Tibial nerve (tissue), 4 donors: ENCODE data around the gene PRDX3. TPM values are rescaled to one million over a fixed set of nuclear protein-coding genes. Genes with fewer than 3 reads are reported as not detected.
A peak's percentile ranks its signal among the peaks of the same experiment; 100 is the strongest.
"Not testable (repeated sequence)": the region's sequence is repeated elsewhere in the genome, so short reads cannot be mapped to it uniquely, and the experiment has no call there.

Experiments used
- DNase-seq, 2 donors: peaks; one replicate each; pipeline ENCODE4 v3.0.0-alpha.2; 2019; ENCODE audit warnings: low spot score in 2 of 2
- H3K27ac ChIP-seq, 4 donors: fragments of 200-600 bp; sonication (generic) in 3 of 4; one replicate each; pipeline ENCODE4 v1.5.1; 2017 to 2019; ENCODE audit warnings: mild to moderate bottlenecking in 1 of 4
- H3K27me3 ChIP-seq, 2 donors: fragments of 200-600 bp; sonication (generic) in 1 of 2; one replicate each; pipeline versions ENCODE4 v1.5.1 to v1.6.0; 2017 to 2019
- H3K36me3 ChIP-seq, 3 donors: fragments of 200-600 bp; sonication (generic); one replicate each; pipeline ENCODE4 v1.5.1; 2018 to 2019
- H3K4me1 ChIP-seq, 4 donors: fragments of 200-600 bp; sonication (generic) in 3 of 4; one replicate each; pipeline ENCODE4 v1.5.1; 2017 to 2019
- H3K4me3 ChIP-seq, 4 donors: fragments of 200-600 bp; sonication (generic) in 3 of 4; one replicate each; pipeline ENCODE4 v1.5.1; 2017 to 2019; ENCODE audit warnings: mild to moderate bottlenecking in 1 of 4, moderate library complexity in 1 of 4
- H3K9me3 ChIP-seq, 4 donors: fragments of 200-600 bp; sonication (generic) in 3 of 4; one replicate each; pipeline ENCODE4 v1.5.1; 2017 to 2019
- CTCF ChIP-seq, 5 experiments: fragments of 200-600 bp in 3 of 5; fragments of 450-650 bp in 2 of 5; sonication (generic) in 3 of 5; IDR thresholded peaks; one replicate each; pipeline ENCODE4 v1.5.1; 2016 to 2019; ENCODE audit warnings: antibody characterized with exemption in 5 of 5, mild to moderate bottlenecking in 3 of 5, moderate library complexity in 2 of 5
- EP300 ChIP-seq, 2 donors: sonication (generic); formaldehyde crosslinking; IDR thresholded peaks; one replicate each; pipeline ENCODE4 v1.6.1; 2017; ENCODE audit warnings: antibody characterized with exemption in 2 of 2, mild to moderate bottlenecking in 1 of 2
- POLR2A ChIP-seq, 2 donors: fragments of 450-650 bp; IDR thresholded peaks; one replicate each; pipeline ENCODE4 v1.6.1; 2017; ENCODE audit warnings: antibody characterized with exemption in 2 of 2, mild to moderate bottlenecking in 2 of 2, moderate library complexity in 2 of 2
- WGBS, 2 donors: methylation state at CpG; one replicate each; pipeline ENCODE4 v1.1.5; 2018; 5-methylcytosine and 5-hydroxymethylcytosine counted together
- total RNA-seq, 4 donors: library from RNA; depleted of rRNA; stranded (reverse); fragments of >200 nt; gene quantifications; one replicate each; pipeline ENCODE4 v1.1.0, GENCODE V29; 2016

PRDX3 gene
- total RNA-seq, 4 donors from 2014 or later, result 79.5 to 93.3 (median 84.2) TPM

- H3K4me1 ChIP-seq, result peaks cover 0 to 12% (median 6%) of the 10 kb centered on the region in 4 donors
- H3K27me3 ChIP-seq, result no peaks in the 10 kb centered on the region
- WGBS, 2 donors, result 92 to 98% methylated on average over 16 of the region's 16 CpGs
- H3K27ac ChIP-seq, result no peak overlapping the region
- peaks cover 0 to 43% (median 0%) of the 10 kb centered on the region in 3 donors for H3K36me3 ChIP-seq
- TF ChIP-seq POLR2A (IDR thresholded peaks at IDR 0.05) (no peak), CTCF (IDR thresholded peaks at IDR 0.05) (no peak), EP300 (IDR thresholded peaks at IDR 0.05) (no peak)
- no peak overlapping the region for H3K4me3 ChIP-seq
- no peaks in the 10 kb centered on the region for H3K9me3 ChIP-seq
- DNase-seq, result no peak
These were observed 40.0 kb downstream of the PRDX3 start for GRCh38 chr10:119138346-119139306.

- not testable (repeated sequence) for DNase-seq, H3K9me3 ChIP-seq, H3K27me3 ChIP-seq, H3K27ac ChIP-seq, H3K4me3 ChIP-seq
- 77 to 83% methylated on average over 8 of the region's 8 CpGs for WGBS, 2 donors
- Histone ChIP-seq H3K36me3 (peaks cover 0 to 43% (median 4%) of the 10 kb centered on the region in 3 donors), H3K4me1 (peaks cover 0 to 12% (median 6%) of the 10 kb centered on the region in 4 donors)
These were observed 40.7 kb downstream of the PRDX3 start for GRCh38 chr10:119137878-119138277.

- Histone ChIP-seq H3K4me3 (no peak overlapping the region), H3K4me1 (peaks cover 0 to 24% (median 6%) of the 10 kb centered on the region in 4 donors), H3K27ac (peak overlapping the region in 3 of 4 donors; percentile 40 to 60 (median 54)), H3K36me3 (peaks cover 0 to 48% (median 4%) of the 10 kb centered on the region in 3 donors), H3K27me3 (no peaks in the 10 kb centered on the region), H3K9me3 (no peaks in the 10 kb centered on the region)
- TF ChIP-seq EP300 (IDR thresholded peaks at IDR 0.05) (no peak), CTCF (IDR thresholded peaks at IDR 0.05) (no peak), POLR2A (IDR thresholded peaks at IDR 0.05) (no peak)
- WGBS, 2 donors, result 70 to 71% methylated on average over 7 of the region's 7 CpGs
- DNase-seq, result no peak
These were observed 42.5 kb downstream of the PRDX3 start for GRCh38 chr10:119136084-119136483.

GRCh38 chr10:119135513-119135881 lies 43.1 kb downstream of the PRDX3 start:
- Histone ChIP-seq H3K4me3 (no peak overlapping the region), H3K4me1 (peaks cover 0 to 26% (median 6%) of the 10 kb centered on the region in 4 donors), H3K27ac (peak overlapping the region in 3 of 4 donors; percentile 40 to 62 (median 54)), H3K9me3 (no peaks in the 10 kb centered on the region), H3K27me3 (no peaks in the 10 kb centered on the region), H3K36me3 (peaks cover 0 to 48% (median 4%) of the 10 kb centered on the region in 3 donors)
- TF ChIP-seq EP300 (IDR thresholded peaks at IDR 0.05) (peak in 1 of 2 donors; percentile 72), CTCF (IDR thresholded peaks at IDR 0.05) (no peak)
- DNase-seq, result peak in 1 of 2 donors; percentile 57
- WGBS, 2 donors, result 42% methylated on average over 4 of the region's 4 CpGs

GRCh38 chr10:119133949-119134348 lies 44.7 kb downstream of the PRDX3 start:
- WGBS, 2 donors, result 85 to 87% methylated on average over 8 of the region's 8 CpGs
- H3K27ac ChIP-seq, result no peak overlapping the region
- no peaks in the 10 kb centered on the region for H3K9me3 ChIP-seq
- TF ChIP-seq POLR2A (IDR thresholded peaks at IDR 0.05) (no peak), CTCF (IDR thresholded peaks at IDR 0.05) (no peak), EP300 (IDR thresholded peaks at IDR 0.05) (no peak)
- no peak overlapping the region for H3K4me3 ChIP-seq
- H3K4me1 ChIP-seq, result peaks cover 0 to 26% (median 6%) of the 10 kb centered on the region in 4 donors
- DNase-seq, result no peak
- H3K36me3 ChIP-seq, result peaks cover 0 to 48% (median 4%) of the 10 kb centered on the region in 3 donors
- H3K27me3 ChIP-seq, result no peaks in the 10 kb centered on the region
